Right lobe of liver (tissue), 4 donors: ENCODE data around the gene AGPS.

Source experiments
- CTCF ChIP-seq, 4 donors: fragments of 200-600 bp in 3 of 4; fragments of 450-650 bp in 1 of 4; IDR thresholded peaks; one replicate each; pipeline versions ENCODE4 v1.5.1 to v1.8.0; 2016 to 2022; ENCODE audit warnings: antibody characterized with exemption in 4 of 4, mild to moderate bottlenecking in 2 of 4
- POLR2A ChIP-seq: fragments of 450-650 bp; IDR thresholded peaks from one replicate; pipeline ENCODE4 v1.6.1; 2017; ENCODE audit warnings: antibody characterized with exemption, mild to moderate bottlenecking
- donor health status: DM: no; HTN: no; CAD: no.
- donor health status: DM: no; HTN: no; CAD: no.
- donor health status: DM: no; HTN: yes; CAD: no.

- TF ChIP-seq CTCF (IDR thresholded peaks at IDR 0.05) (no peak), POLR2A (no peak)
Measured at GRCh38 chr2:177543007-177543760, 150.6 kb downstream of the AGPS start.
